Fibroblast of villous mesenchyme (primary cell): ENCODE results near the gene MBNL3. TPM values are rescaled to one million over a fixed set of nuclear protein-coding genes. Genes with fewer than 3 reads are reported as not detected.
"Not testable (repeated sequence)": the region's sequence is repeated elsewhere in the genome, so short reads cannot be mapped to it uniquely, and the experiment has no call there.

Source experiments
- DNase-seq: peaks from one replicate; pipeline ENCODE4 v3.0.0-alpha.2; 2010; ENCODE audit warnings: low read depth
- H3K4me3 ChIP-seq: 2 replicates; pipeline ENCODE4 v1.5.1; 2011; ENCODE audit warnings: low read depth, mild to moderate bottlenecking, low read length
- CTCF ChIP-seq: IDR thresholded peaks from 2 replicates; pipeline ENCODE4 v1.5.1; 2012; ENCODE audit warnings: low read depth, mild to moderate bottlenecking, low read length; ENCODE audit not compliant: insufficient read depth
- total RNA-seq: library from RNA; depleted of rRNA; stranded (reverse); fragments of >200 nt; gene quantifications from 2 replicates; pipeline ENCODE4 v1.2.3, GENCODE V29; 2012

Gene MBNL3
- total RNA-seq, 1 donor, result 4.3 TPM

- no peak overlapping the region for H3K4me3 ChIP-seq
- no peak for DNase-seq
- no peak for TF ChIP-seq CTCF
Observed at GRCh38 chrX:132470179-132470578, 18.7 kb downstream of the MBNL3 start.

GRCh38 chrX:132468454-132468853 lies 20.4 kb downstream of the MBNL3 start:
- H3K4me3 ChIP-seq, result no peak overlapping the region
- DNase-seq, result no peak
- TF ChIP-seq CTCF, result no peak

GRCh38 chrX:132467989-132468388 lies 20.8 kb downstream of the MBNL3 start:
- peak; percentile 39 for DNase-seq
- H3K4me3 ChIP-seq, result no peak overlapping the region
- no peak for TF ChIP-seq CTCF

- peak; percentile 78 for DNase-seq
- TF ChIP-seq CTCF, result no peak
- no peak overlapping the region for H3K4me3 ChIP-seq
Observed at GRCh38 chrX:132467026-132467425, 21.8 kb downstream of the MBNL3 start.

GRCh38 chrX:132463411-132463810 lies 25.4 kb downstream of the MBNL3 start:
- no peak overlapping the region for H3K4me3 ChIP-seq
- peak; percentile 39 for TF ChIP-seq CTCF
- DNase-seq, result no peak

- H3K4me3 ChIP-seq, result no peak overlapping the region
- no peak for DNase-seq
- TF ChIP-seq CTCF, result no peak
Observed at GRCh38 chrX:132461886-132462285, 27.0 kb downstream of the MBNL3 start.

GRCh38 chrX:132452911-132453550 lies 35.8 kb downstream of the MBNL3 start:
- H3K4me3 ChIP-seq, result no peak overlapping the region
- DNase-seq, result peak; percentile 81
- TF ChIP-seq CTCF, result no peak

- not testable (repeated sequence) for DNase-seq
Observed at GRCh38 chrX:132445909-132446308, 42.9 kb downstream of the MBNL3 start.

More at GRCh38 chrX:132445909-132446308, 42.9 kb downstream of the MBNL3 start:
- not testable (repeated sequence) for H3K4me3 ChIP-seq
